ENCODE results near the gene NINJ1.

NINJ1 gene

DNA sequence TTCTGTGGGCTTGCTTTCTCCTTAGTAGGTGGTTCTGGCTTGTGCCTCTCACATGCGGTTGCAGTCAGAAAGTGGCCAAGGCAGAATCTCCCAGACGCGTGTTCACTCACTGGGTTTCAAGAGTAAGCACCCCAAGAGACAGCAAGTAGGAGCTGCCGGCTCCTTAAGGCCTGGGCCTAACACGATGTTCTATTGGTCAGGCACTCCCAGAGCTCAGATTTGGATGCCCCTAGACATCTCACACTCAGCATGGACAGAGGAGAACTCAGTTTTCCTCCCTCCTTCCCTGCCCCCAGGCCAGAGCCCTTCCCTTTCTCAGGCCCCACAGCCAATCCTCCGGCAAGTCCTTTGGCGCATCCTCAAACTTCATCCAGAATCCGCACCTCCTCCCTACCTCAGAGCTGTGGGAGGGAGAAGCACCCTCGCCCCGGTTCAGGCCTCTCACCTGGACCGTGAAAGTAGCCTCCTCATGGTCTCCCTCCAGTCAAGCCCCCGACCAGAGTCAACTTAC lies 44.5 kb downstream of the NINJ1 start:
- TF ChIP-seq, protein P1, sequence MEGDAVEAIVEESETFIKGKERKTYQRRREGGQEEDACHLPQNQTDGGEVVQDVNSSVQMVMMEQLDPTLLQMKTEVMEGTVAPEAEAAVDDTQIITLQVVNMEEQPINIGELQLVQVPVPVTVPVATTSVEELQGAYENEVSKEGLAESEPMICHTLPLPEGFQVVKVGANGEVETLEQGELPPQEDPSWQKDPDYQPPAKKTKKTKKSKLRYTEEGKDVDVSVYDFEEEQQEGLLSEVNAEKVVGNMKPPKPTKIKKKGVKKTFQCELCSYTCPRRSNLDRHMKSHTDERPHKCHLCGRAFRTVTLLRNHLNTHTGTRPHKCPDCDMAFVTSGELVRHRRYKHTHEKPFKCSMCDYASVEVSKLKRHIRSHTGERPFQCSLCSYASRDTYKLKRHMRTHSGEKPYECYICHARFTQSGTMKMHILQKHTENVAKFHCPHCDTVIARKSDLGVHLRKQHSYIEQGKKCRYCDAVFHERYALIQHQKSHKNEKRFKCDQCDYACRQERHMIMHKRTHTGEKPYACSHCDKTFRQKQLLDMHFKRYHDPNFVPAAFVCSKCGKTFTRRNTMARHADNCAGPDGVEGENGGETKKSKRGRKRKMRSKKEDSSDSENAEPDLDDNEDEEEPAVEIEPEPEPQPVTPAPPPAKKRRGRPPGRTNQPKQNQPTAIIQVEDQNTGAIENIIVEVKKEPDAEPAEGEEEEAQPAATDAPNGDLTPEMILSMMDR (IDR thresholded peaks at IDR 0.05; ENCODE audit: insufficient read depth, low read depth, low read length, missing control alignments) = no peak
- DNase-seq (ENCODE audit: low read depth) = no peak
- no peak overlapping the region for H3K4me3 ChIP-seq (ENCODE audit: low read length)

DNA sequence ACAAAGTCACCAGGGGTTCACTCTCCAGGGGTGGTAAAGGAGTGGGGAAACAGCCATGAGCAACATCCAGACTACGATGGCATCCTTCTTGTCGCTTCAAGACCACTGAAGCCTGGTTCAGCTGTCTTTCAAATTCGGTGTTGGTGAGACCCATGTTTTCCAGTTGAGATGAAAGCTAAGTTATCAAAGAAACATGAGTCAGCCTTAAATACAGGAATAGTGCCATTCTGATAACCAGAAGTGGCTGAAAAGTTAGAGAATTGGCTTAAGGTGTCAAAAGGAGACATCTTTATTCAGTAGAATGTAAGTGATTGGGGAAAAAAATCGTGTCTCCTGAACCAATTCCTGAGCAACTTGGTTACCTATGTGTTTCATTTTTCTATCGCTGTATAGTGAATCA lies 45.0 kb downstream of the NINJ1 start:
- TF ChIP-seq, protein P1 (IDR thresholded peaks at IDR 0.05; ENCODE audit: insufficient read depth, low read depth, low read length, missing control alignments) = no peak
- H3K4me3 ChIP-seq (ENCODE audit: low read length) = no peak overlapping the region
- DNase-seq (ENCODE audit: low read depth) = no peak

DNA sequence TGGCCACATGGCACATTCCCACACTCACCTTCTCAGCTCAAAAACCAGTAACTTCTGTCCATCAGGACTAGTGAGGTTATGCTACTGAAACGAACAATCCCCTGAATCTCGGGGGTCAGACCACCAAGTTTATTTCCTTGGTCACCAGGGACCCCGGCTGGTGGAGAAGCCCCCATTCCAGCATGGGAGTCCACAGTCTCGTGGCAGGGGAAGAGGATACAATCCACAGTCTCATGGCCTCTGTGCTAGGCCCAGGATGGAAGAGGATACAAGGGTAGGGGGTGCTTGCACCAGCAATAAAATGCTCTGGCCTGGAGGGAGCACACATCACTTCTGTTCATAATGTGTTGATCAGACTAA lies 45.4 kb downstream of the NINJ1 start:
- H3K4me3 ChIP-seq (ENCODE audit: low read length) = no peak overlapping the region
- DNase-seq (ENCODE audit: low read depth) = no peak
- TF ChIP-seq, protein P1 (IDR thresholded peaks at IDR 0.05; ENCODE audit: insufficient read depth, low read depth, low read length, missing control alignments) = no peak

DNA sequence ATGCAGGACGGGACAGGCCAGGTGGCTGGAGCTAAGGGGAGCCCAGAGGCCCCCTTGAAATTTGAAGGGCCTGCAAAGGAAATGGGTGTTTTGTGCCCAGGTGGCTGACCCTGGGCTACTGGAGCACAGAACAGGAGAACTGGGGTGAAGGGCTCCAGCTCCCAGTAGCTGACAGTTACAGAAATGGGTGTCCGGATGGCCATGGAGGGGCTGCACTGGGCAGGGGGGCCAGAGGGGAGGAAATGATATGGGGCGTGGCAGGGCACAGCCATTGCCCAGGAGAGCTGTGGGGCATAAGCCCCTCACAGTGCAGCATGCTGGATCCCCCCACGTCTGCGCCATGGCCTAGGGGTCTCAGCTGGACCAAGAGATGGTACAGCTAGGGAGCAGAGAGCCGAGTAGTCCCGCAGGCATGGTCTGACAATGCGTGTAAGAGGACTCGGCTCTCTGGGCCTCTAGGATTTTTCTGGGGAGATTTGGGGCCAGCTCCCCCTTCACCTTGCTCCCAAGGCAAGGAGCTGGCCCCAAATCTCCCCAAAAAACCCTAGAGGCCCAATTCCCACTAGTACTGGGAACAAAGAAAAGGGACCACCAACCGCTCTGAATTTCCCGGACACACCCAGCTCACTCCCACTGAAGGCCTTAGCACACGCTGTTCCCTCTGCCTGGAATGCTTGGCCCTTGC lies 45.9 kb downstream of the NINJ1 start:
- no peak overlapping the region for H3K4me3 ChIP-seq (ENCODE audit: low read length)
- no peak for DNase-seq (ENCODE audit: low read depth)
- TF ChIP-seq, protein P1 (IDR thresholded peaks at IDR 0.05; ENCODE audit: insufficient read depth, low read depth, low read length, missing control alignments) = no peak

DNA sequence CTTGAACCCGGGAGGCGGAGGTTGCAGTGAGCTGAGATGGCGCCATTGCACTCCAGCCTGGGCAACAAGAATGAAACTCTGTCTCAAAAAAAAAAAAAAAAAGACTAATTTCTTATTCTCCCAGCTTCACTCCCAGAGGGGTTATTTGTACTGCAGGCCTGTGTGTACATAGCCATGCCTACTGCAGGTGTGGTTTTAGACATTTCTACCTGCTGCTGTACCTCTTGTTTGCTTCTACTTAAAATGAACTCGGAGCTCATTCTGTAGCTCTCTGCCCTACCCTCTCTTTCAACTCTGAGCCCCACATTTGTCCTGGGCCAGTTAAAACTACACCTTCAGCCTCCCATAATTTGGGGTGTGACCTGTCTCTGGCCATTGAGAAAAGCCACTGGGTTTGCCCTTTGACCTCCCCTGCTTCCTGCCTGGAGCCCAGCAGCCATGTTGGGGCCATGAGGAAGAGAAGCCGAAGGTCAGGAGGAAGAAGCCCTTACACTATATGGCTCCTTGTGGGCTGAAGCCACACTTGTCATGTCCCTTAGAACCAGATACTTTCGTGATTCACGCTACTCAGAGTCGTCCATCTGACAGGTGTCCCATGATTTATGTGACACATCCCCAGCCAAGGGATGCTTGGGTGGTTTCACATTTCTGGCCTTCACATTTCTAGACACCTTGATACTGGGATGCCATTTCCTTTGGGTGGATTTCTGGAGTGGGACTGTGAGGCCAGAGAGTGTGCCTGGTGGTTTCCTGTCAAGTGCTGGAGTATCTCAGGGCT lies 47.4 kb downstream of the NINJ1 start:
- TF ChIP-seq, protein P1 (IDR thresholded peaks at IDR 0.05; ENCODE audit: insufficient read depth, low read depth, low read length, missing control alignments) = no peak
- no peak overlapping the region for H3K4me3 ChIP-seq (ENCODE audit: low read length)
- no peak for DNase-seq (ENCODE audit: low read depth)

DNA sequence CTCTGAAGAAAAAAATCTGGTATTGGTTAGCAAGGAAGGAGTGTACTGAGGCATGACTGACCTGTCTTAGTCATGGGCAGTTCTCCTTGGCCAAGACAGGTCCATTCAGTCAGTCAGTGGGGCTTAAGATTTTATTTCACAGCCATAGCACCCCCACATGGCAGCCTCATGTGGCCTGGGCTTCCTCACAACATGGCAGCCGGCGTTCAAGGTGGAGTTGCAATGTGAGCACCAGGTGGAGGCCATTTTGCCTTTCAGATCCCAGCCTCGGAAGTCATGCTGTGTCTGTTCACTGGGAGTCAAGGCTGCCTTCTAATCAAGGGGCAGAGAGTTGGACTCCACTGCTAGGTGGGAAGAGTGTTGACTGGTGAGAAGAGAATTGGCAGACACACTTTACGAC lies 48.4 kb downstream of the NINJ1 start:
- DNase-seq (ENCODE audit: low read depth) = no peak
- TF ChIP-seq, protein P1 (IDR thresholded peaks at IDR 0.05; ENCODE audit: insufficient read depth, low read depth, low read length, missing control alignments) = no peak
- H3K4me3 ChIP-seq (ENCODE audit: low read length) = no peak overlapping the region
